Pulmonary artery endothelial cell (primary cell): Measurements from ENCODE around the gene RIC3. TPM values are rescaled to one million over a fixed set of nuclear protein-coding genes. Genes with fewer than 3 reads are reported as not detected.
A peak's percentile ranks its signal among the peaks of the same experiment; 100 is the strongest.

Source experiments
- DNase-seq: peaks from one replicate; pipeline ENCODE4 v3.0.0-alpha.2; 2011; ENCODE audit warnings: low read depth, low spot score
- total RNA-seq: library from RNA; depleted of rRNA; stranded (reverse); fragments of >200 nt; gene quantifications from 2 replicates; pipeline ENCODE4 v1.2.3, GENCODE V29; 2014

RIC3 gene
- under 0.01 TPM in 1 of 2 replicates, not detected in the other for total RNA-seq

- DNase-seq = no peak
These were observed at the start of gene RIC3 for GRCh38 chr11:8168485-8169257. RIC3 (minus strand) TSS chr11:8169025; CDS start chr11:8168989, 36 bp downstream.

GRCh38 chr11:8218409-8218808, 49.6 kb upstream of the RIC3 start:
- no peak for DNase-seq

GRCh38 chr11:8217926-8218325, 49.1 kb upstream of the RIC3 start:
- DNase-seq = no peak

GRCh38 chr11:8217136-8217535, 48.3 kb upstream of the RIC3 start:
- DNase-seq = no peak

- DNase-seq = no peak
These were observed 44.6 kb upstream of the RIC3 start for GRCh38 chr11:8213376-8213775.

GRCh38 chr11:8209208-8209807, 40.5 kb upstream of the RIC3 start:
- DNase-seq = no peak

GRCh38 chr11:8207080-8208000, 38.5 kb upstream of the RIC3 start:
- DNase-seq = no peak

- DNase-seq = peak; percentile 77
These were observed 37.6 kb upstream of the RIC3 start for GRCh38 chr11:8206251-8207079.

GRCh38 chr11:8205566-8205965, 36.7 kb upstream of the RIC3 start:
- no peak for DNase-seq

GRCh38 chr11:8204596-8204995, 35.8 kb upstream of the RIC3 start:
- no peak for DNase-seq

- DNase-seq = no peak
These were observed 35.2 kb upstream of the RIC3 start for GRCh38 chr11:8204025-8204424.

GRCh38 chr11:8203414-8203715, 34.5 kb upstream of the RIC3 start:
- DNase-seq = no peak

- no peak for DNase-seq
These were observed 33.9 kb upstream of the RIC3 start for GRCh38 chr11:8202516-8203413.

- DNase-seq = no peak
These were observed 33.0 kb upstream of the RIC3 start for GRCh38 chr11:8201644-8202365.

GRCh38 chr11:8199676-8200075, 30.9 kb upstream of the RIC3 start:
- no peak for DNase-seq

- no peak for DNase-seq
These were observed 27.9 kb upstream of the RIC3 start for GRCh38 chr11:8196749-8197148.

GRCh38 chr11:8194956-8195355, 26.1 kb upstream of the RIC3 start:
- no peak for DNase-seq

- DNase-seq = no peak
These were observed 24.0 kb upstream of the RIC3 start for GRCh38 chr11:8192896-8193209.

- no peak for DNase-seq
These were observed 23.4 kb upstream of the RIC3 start for GRCh38 chr11:8192016-8192895.
